CD4-positive, alpha-beta memory T cell (primary cell): ENCODE results near the gene RIN3. TPM values are rescaled to one million over a fixed set of nuclear protein-coding genes. Genes with fewer than 3 reads are reported as not detected.

Source experiments
- CTCF ChIA-PET: fragments of 350-600 bp; sonication (Branson Sonifier 250); formaldehyde crosslinking; loops from one replicate; lab custom pipeline; 2021; ENCODE audit warnings: inconsistent platforms; ENCODE audit not compliant: partially characterized antibody; lab: Charles Lee
- POLR2A ChIA-PET: fragments of 350-600 bp; sonication (Branson Sonifier 250); formaldehyde crosslinking; loops from one replicate; lab custom pipeline; 2021; ENCODE audit not compliant: partially characterized antibody; lab: Charles Lee
- DNase-seq, 5 donors: peaks; one replicate each; pipeline versions ENCODE4 v3.0.0 to v3.0.0-alpha.2; 2020 to 2022; ENCODE audit warnings: mixed read lengths in 1 of 5
- H3K27ac ChIP-seq: one replicate; pipeline ENCODE4 v1.7.0; 2013; ENCODE audit warnings: low read depth, low read length
- H3K27me3 ChIP-seq: 2 replicates; pipeline ENCODE4 v1.7.0; 2013; ENCODE audit warnings: mild to moderate bottlenecking, low read length, moderate library complexity; ENCODE audit not compliant: insufficient read depth
- H3K36me3 ChIP-seq: 2 replicates; pipeline ENCODE4 v1.7.0; 2013; ENCODE audit warnings: mild to moderate bottlenecking, low read length, moderate library complexity; ENCODE audit not compliant: insufficient read depth
- H3K4me1 ChIP-seq: 2 replicates; pipeline ENCODE4 v1.7.0; 2013; ENCODE audit warnings: mild to moderate bottlenecking, low read length, moderate library complexity; ENCODE audit not compliant: insufficient read depth
- H3K4me3 ChIP-seq, 2 donors: one replicate each; pipeline ENCODE4 v1.7.0; 2013; ENCODE audit warnings: low read length in 2 of 2, mild to moderate bottlenecking in 1 of 2
- H3K9me3 ChIP-seq, 2 donors: one replicate each; pipeline ENCODE4 v1.7.0; 2013; ENCODE audit warnings: low read length in 2 of 2, control low read depth in 1 of 2; ENCODE audit not compliant: control insufficient read depth in 1 of 2
- H3K27ac Mint-ChIP-seq, 7 donors: one replicate each; pipeline ENCODE4 v1.8.0; 2020 to 2021; ENCODE audit warnings: mixed read lengths in 7 of 7, mild to moderate bottlenecking in 6 of 7, inconsistent platforms in 3 of 7, moderate library complexity in 3 of 7
- H3K27me3 Mint-ChIP-seq, 2 donors: one replicate each; pipeline ENCODE4 v1.8.0; 2020 to 2021; ENCODE audit warnings: mixed read lengths in 2 of 2
- H3K36me3 Mint-ChIP-seq, 2 donors: one replicate each; pipeline ENCODE4 v1.8.0; 2020 to 2021; ENCODE audit warnings: mixed read lengths in 2 of 2, inconsistent platforms in 1 of 2, mild to moderate bottlenecking in 1 of 2
- H3K4me1 Mint-ChIP-seq, 4 donors: one replicate each; pipeline ENCODE4 v1.8.0; 2020 to 2021; ENCODE audit warnings: mixed read lengths in 4 of 4, mild to moderate bottlenecking in 1 of 4
- H3K4me3 Mint-ChIP-seq, 8 donors: one replicate each; pipeline ENCODE4 v1.8.0; 2020 to 2021; ENCODE audit warnings: mixed read lengths in 8 of 8, mild to moderate bottlenecking in 7 of 8, moderate library complexity in 6 of 8, inconsistent platforms in 3 of 8
- H3K9me3 Mint-ChIP-seq, 8 donors: one replicate each; pipeline ENCODE4 v1.8.0; 2020 to 2021; ENCODE audit warnings: mixed read lengths in 8 of 8, mild to moderate bottlenecking in 5 of 8, inconsistent platforms in 3 of 8, moderate library complexity in 1 of 8
- intact Hi-C: fragments of 100-400 bp; cut with micrococcal nuclease; formaldehyde crosslinking; loops from one replicate; pipeline ENCODE4 v1.15.1; 2023
- polyA plus RNA-seq, 2 donors: library from polyadenylated mRNA; unstranded; fragments of 300-500 nt; fragmentation: Illumina TruSeq; gene quantifications; one replicate each; pipeline ENCODE4 v1.2.3, GENCODE V29; 2021
- total RNA-seq, 2 experiments: library from RNA; stranded (reverse); gene quantifications; one replicate each; pipeline ENCODE4 v1.2.3, GENCODE V29; 2021

RIN3 gene
- total and polyA plus RNA-seq, 4 experiments from 2014 or later: 4.0 to 74.9 (median 45.9) TPM

DNA sequence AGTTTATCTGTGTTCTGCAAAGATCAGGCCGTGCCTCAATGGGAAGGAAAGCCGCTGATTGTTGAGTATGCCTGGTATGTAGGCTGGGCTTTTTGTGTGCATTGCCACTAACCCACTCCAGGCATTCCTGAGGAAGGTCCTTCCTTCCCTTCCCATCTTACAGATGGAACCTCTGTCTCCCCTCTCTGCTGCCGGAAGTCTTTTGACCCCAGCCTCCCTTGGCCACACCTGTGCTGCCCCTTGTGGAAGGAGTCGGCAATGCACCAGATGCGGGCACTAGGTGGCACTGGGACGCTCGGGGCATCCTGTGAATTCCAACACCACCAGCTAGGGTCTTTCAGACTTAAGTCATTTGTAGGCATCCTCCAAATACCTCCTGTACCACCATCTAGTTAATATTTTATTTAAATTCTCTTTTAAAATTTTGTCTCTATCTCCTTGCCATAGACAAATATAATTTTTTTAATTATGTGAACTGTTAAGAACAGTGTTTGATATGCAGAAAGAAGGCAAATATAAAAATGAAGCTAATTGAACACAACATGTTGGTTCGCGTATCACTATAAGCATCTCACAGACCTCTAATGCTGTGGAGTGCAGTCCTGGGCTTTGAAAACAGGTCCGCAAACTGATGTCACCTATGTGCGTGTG is 99.6 kb downstream of the RIN3 start:
- no peak overlapping the region for H3K27ac ChIP-seq
- Mint-ChIP-seq H3K36me3 (no peaks in the 10 kb centered on the region), H3K27ac (peak overlapping the region; percentile 22 to 91 (median 63)), H3K27me3 (no peaks in the 10 kb centered on the region), H3K4me3 (peak overlapping the region in 2 of 8 donors; percentile 15 to 33), H3K4me1 (peaks cover 32 to 72% (median 52%) of the 10 kb centered on the region in 4 donors), H3K9me3 (peaks cover 0 to 3% (median 0%) of the 10 kb centered on the region in 8 donors)
- peak; percentile 50 to 62 (median 55) for DNase-seq
- H3K27me3 ChIP-seq: no peaks in the 10 kb centered on the region
- peaks cover 52% of the 10 kb centered on the region for H3K4me1 ChIP-seq
- intact Hi-C loops: loop anchor here (1.0 kb wide), 1 partner anchor 68 kb away; no protein-coding TSS in a partner anchor
- no peaks in the 10 kb centered on the region for H3K36me3 ChIP-seq
- ChIA-PET CTCF (interaction anchor here (0.7 to 5.2 kb wide), 24 partner anchors 9 to 494 kb away, joined by 3 to 98 read pairs (median 4); no protein-coding TSS in a partner anchor), POLR2A (interaction anchor here (0.5 to 7.0 kb wide), 7 partner anchors 24 to 67 kb away, joined by 3 to 139 read pairs (median 5); no protein-coding TSS in a partner anchor)
- H3K9me3 ChIP-seq: no peaks in the 10 kb centered on the region
- no peak overlapping the region for H3K4me3 ChIP-seq

DNA sequence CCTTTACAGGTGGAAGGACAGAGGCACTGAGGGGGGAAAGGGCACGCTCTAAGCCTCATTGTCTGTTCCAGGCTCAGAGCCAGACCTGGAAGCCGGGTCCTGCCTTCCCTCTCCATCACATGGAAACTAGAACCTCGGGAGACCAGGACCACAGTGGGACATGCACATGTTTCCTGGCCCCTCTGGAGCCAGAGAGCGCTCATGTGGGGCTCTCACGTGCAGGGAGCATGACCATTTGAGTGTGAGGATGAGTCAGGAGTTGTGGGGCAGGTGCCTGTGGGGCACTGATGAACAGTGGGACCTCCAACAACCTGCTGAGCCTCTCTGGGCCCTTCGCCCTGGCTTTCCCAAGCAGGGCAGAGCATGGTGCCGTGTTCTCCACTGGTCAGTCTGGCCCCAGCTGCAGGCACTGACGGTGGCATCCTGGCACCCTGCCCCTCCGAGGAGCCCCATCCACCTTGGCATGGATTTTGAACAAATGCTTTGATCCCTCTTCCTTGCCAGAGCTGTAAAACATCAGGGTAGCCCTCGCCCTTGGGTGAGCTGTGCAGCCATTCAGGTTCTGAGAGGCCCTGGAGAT is 100.2 kb downstream of the RIN3 start:
- no peaks in the 10 kb centered on the region for H3K9me3 ChIP-seq
- H3K4me3 ChIP-seq: no peak overlapping the region
- peak overlapping the region in 2 of 8 donors; percentile 15 to 33 for H3K4me3 Mint-ChIP-seq
- intact Hi-C loops: loop anchor here (1.0 kb wide), 1 partner anchor 68 kb away; no protein-coding TSS in a partner anchor
- H3K27me3 ChIP-seq: no peaks in the 10 kb centered on the region
- H3K4me1 Mint-ChIP-seq: peaks cover 32 to 72% (median 52%) of the 10 kb centered on the region in 4 donors
- no peaks in the 10 kb centered on the region for H3K36me3 ChIP-seq
- peaks cover 0 to 3% (median 0%) of the 10 kb centered on the region in 8 donors for H3K9me3 Mint-ChIP-seq
- no peak for DNase-seq
- H3K4me1 ChIP-seq: peaks cover 52% of the 10 kb centered on the region
- H3K27ac ChIP-seq: no peak overlapping the region
- peak overlapping the region in 5 of 7 donors; percentile 53 to 95 (median 87) for H3K27ac Mint-ChIP-seq
- no peaks in the 10 kb centered on the region for H3K27me3 Mint-ChIP-seq
- CTCF ChIA-PET: interaction anchor here (0.6 to 5.2 kb wide), 25 partner anchors 10 to 494 kb away, joined by 3 to 98 read pairs (median 4); no protein-coding TSS in a partner anchor
- H3K36me3 Mint-ChIP-seq: no peaks in the 10 kb centered on the region
- POLR2A ChIA-PET: interaction anchor here (0.5 to 7.0 kb wide), 9 partner anchors 24 to 73 kb away, joined by 3 to 139 read pairs (median 4); no protein-coding TSS in a partner anchor

DNA sequence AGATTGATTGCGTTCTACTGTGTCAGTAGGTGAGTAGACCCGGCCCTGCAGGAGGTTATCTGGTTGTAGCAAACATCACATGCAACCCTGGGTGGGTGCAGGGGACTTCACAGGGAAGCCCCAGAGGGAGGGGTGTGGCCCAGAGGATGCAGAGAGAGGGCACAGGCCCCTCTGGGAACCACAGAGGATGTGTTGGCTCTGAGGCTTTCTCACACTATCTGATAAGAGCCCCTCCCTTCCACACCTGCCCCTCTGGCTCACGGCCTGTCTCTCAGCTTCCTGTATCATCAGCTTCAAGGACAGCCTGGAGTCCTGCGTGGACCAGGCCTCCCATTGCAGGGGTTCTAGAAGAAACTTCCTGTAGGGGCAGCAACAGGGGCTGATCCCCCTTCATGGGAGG is 101.9 kb downstream of the RIN3 start:
- H3K9me3 ChIP-seq: no peaks in the 10 kb centered on the region
- peaks cover 0 to 2% (median 0%) of the 10 kb centered on the region in 8 donors for H3K9me3 Mint-ChIP-seq
- intact Hi-C loops: loop anchor here (1.0 kb wide), 2 partner anchors 29 to 36 kb away; no protein-coding TSS in a partner anchor
- H3K36me3 ChIP-seq: no peaks in the 10 kb centered on the region
- H3K27ac Mint-ChIP-seq: peak overlapping the region; percentile 85 to 97 (median 94)
- H3K27me3 Mint-ChIP-seq: no peaks in the 10 kb centered on the region
- H3K4me1 Mint-ChIP-seq: peaks cover 29 to 59% (median 45%) of the 10 kb centered on the region in 4 donors
- H3K27ac ChIP-seq: peak overlapping the region; percentile 64
- POLR2A ChIA-PET: interaction anchor here (0.7 to 7.0 kb wide), 19 partner anchors 9 to 494 kb away, joined by 3 to 139 read pairs (median 4); partner anchors contain the start of gene NDUFB1
- H3K4me3 Mint-ChIP-seq: peak overlapping the region; percentile 46 to 82 (median 75)
- no peaks in the 10 kb centered on the region for H3K36me3 Mint-ChIP-seq
- CTCF ChIA-PET: interaction anchor here (1.5 to 5.2 kb wide), 7 partner anchors 12 to 71 kb away, joined by 3 to 98 read pairs (median 28); no protein-coding TSS in a partner anchor
- peak overlapping the region in 1 of 2 donors; percentile 33 for H3K4me3 ChIP-seq
- peaks cover 45% of the 10 kb centered on the region for H3K4me1 ChIP-seq
- peak; percentile 80 to 92 (median 83) for DNase-seq
- H3K27me3 ChIP-seq: no peaks in the 10 kb centered on the region

DNA sequence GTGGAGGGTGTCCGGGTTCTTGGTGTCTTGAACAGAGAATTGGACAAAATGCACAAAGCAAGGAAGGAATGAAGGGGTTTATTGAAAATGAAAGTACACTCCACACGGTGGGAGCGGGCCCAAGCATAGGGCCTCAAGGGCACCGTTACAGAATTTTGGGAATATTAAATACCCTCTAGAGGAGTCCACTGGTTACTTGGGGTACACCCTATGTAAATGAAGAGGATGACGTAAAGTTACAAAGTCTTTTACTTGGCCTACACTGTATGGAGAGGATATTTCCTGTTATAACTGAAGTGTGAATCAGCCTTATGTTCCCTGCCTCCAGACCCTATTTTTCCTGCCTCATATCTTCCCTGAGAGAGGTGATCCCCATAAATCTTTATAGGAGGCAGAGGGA is 102.6 kb downstream of the RIN3 start:
- peaks cover 0 to 4% (median under 1%) of the 10 kb centered on the region in 8 donors for H3K9me3 Mint-ChIP-seq
- ChIA-PET POLR2A (interaction anchor here (0.7 to 7.0 kb wide), 17 partner anchors 8 to 495 kb away, joined by 3 to 139 read pairs (median 4); partner anchors contain the start of gene NDUFB1), CTCF (interaction anchor here (1.5 to 5.2 kb wide), 6 partner anchors 12 to 70 kb away, joined by 3 to 98 read pairs (median 32); no protein-coding TSS in a partner anchor)
- peak overlapping the region; percentile 63 for H3K27ac ChIP-seq
- no peaks in the 10 kb centered on the region for H3K27me3 ChIP-seq
- H3K27ac Mint-ChIP-seq: peak overlapping the region; percentile 85 to 97 (median 94)
- peak overlapping the region in 7 of 8 donors; percentile 59 to 82 (median 77) for H3K4me3 Mint-ChIP-seq
- H3K4me1 ChIP-seq: peaks cover 45% of the 10 kb centered on the region
- H3K4me3 ChIP-seq: peak overlapping the region in 1 of 2 donors; percentile 33
- H3K27me3 Mint-ChIP-seq: no peaks in the 10 kb centered on the region
- no peaks in the 10 kb centered on the region for H3K9me3 ChIP-seq
- peaks cover 29 to 59% (median 41%) of the 10 kb centered on the region in 4 donors for H3K4me1 Mint-ChIP-seq
- intact Hi-C loops: no loop called here
- DNase-seq: no peak
- H3K36me3 Mint-ChIP-seq: peaks cover 0 to under 1% of the 10 kb centered on the region in 2 donors
- H3K36me3 ChIP-seq: no peaks in the 10 kb centered on the region

DNA sequence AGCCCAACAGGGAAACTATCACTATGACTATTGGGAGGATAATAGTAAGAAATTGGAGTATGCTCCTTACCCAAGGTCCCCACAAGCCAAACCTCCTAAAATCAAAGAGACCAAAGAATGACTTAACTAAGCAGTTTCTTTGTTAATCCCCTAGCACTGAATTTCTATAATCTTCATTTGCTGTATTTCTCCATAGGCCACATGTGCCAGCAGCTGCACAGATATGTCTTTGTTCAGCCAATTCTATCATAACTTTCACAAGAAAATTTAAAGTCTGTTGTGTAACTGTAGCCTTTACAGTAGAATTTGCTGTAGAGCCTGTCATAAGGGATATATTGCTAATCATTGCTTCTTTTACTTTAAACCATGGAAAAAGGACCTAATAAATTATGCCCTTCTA is 104.0 kb downstream of the RIN3 start:
- H3K9me3 ChIP-seq: peaks cover 5 to 6% of the 10 kb centered on the region in 2 donors
- H3K27ac Mint-ChIP-seq: peak overlapping the region in 3 of 7 donors; percentile 46 to 70 (median 57)
- no peak overlapping the region for H3K4me3 Mint-ChIP-seq
- peaks cover 29 to 48% (median 37%) of the 10 kb centered on the region in 4 donors for H3K4me1 Mint-ChIP-seq
- ChIA-PET POLR2A (interaction anchor here (7.0 kb wide), 1 partner anchor 34 kb away, joined by 139 read pairs; no protein-coding TSS in a partner anchor), CTCF (interaction anchor here (5.2 kb wide), 1 partner anchor 31 kb away, joined by 98 read pairs; no protein-coding TSS in a partner anchor)
- H3K4me1 ChIP-seq: peaks cover 43% of the 10 kb centered on the region
- no peaks in the 10 kb centered on the region for H3K36me3 ChIP-seq
- no peak for DNase-seq
- H3K27me3 Mint-ChIP-seq: no peaks in the 10 kb centered on the region
- H3K4me3 ChIP-seq: no peak overlapping the region
- H3K27ac ChIP-seq: no peak overlapping the region
- peaks cover 2 to 16% (median 11%) of the 10 kb centered on the region in 8 donors for H3K9me3 Mint-ChIP-seq
- H3K36me3 Mint-ChIP-seq: peaks cover 5 to 11% of the 10 kb centered on the region in 2 donors
- H3K27me3 ChIP-seq: no peaks in the 10 kb centered on the region
- intact Hi-C loops: no loop called here

DNA sequence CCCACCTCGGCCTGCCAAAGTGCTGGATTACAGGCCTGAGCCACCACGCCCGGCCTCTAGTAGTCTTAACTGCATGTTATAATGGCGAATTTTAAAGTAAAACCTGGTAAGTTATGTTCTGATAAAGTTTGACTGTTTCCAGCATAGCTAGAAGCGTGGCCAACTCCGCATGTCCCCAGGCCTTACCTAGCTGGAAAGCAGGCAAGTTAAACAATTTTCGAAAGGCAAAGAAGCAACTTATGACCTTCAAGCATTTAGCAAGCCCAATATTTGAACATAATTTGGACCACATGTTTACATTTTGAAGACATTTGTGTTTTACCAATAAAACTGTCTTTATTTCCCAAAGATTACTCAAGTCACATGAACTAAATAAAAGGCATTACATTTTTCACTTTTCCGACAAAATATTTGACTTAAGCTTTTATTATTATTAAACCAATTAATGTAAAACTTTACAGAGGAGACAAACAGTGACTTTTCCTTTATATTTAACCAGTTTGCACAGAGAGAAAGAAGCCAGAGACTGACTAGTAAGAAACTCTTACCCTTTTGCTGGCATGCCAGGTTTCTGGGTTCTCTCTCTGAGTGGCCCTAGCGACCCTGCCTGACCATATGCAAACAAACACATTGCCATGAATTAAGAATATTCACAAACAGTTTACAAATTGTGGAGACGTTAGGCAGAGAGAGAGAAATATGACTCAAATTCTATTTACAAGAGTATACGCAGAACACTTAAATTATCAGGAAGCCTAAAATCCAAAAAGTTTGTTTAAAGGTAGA is 106.3 kb downstream of the RIN3 start:
- Histone ChIP-seq H3K9me3 (peaks cover 8% of the 10 kb centered on the region in 2 donors), H3K4me3 (no peak overlapping the region), H3K36me3 (no peaks in the 10 kb centered on the region), H3K4me1 (peaks cover 23% of the 10 kb centered on the region), H3K27ac (no peak overlapping the region), H3K27me3 (no peaks in the 10 kb centered on the region)
- Mint-ChIP-seq H3K36me3 (peaks cover 16 to 17% of the 10 kb centered on the region in 2 donors), H3K27ac (peak overlapping the region in 1 of 7 donors; percentile 36), H3K4me1 (peaks cover 16 to 26% (median 21%) of the 10 kb centered on the region in 4 donors), H3K27me3 (no peaks in the 10 kb centered on the region), H3K9me3 (peaks cover 2 to 22% (median 15%) of the 10 kb centered on the region in 8 donors), H3K4me3 (no peak overlapping the region)
- DNase-seq: no peak
- intact Hi-C loops: no loop called here
- ChIA-PET CTCF (interaction anchor here (1.1 kb wide), 1 partner anchor 67 kb away, joined by 4 read pairs; no protein-coding TSS in a partner anchor), POLR2A (interaction anchor here (0.6 kb wide), 1 partner anchor 34 kb away, joined by 3 read pairs; no protein-coding TSS in a partner anchor)
